CD14-positive monocyte (primary cell): ENCODE data around the gene PTGDR2. TPM values are rescaled to one million over a fixed set of nuclear protein-coding genes. Genes with fewer than 3 reads are reported as not detected.

Source experiments
- DNase-seq, 3 donors: peaks; one replicate each; pipeline ENCODE4 v3.0.0-alpha.2; 2011 to 2022
- H2AFZ ChIP-seq: 2 replicates; pipeline ENCODE4 v1.6.0; 2012; ENCODE audit warnings: mild to moderate bottlenecking, low read depth, low read length, inconsistent platforms; ENCODE audit not compliant: insufficient read depth, poor library complexity, severe bottlenecking
- H3K27ac ChIP-seq, 2 donors: 1 replicate in 1 of 2; 2 replicates in 1 of 2; pipeline ENCODE4 v1.5.1; 2012 to 2013; ENCODE audit warnings: low read length in 2 of 2, control low read depth in 1 of 2, inconsistent platforms in 1 of 2, low read depth in 1 of 2, mild to moderate bottlenecking in 1 of 2
- H3K27me3 ChIP-seq, 2 donors: one replicate each; pipeline versions ENCODE4 v1.6.0 to v1.6.1; 2011 to 2013; ENCODE audit warnings: low read length in 2 of 2; ENCODE audit not compliant: control insufficient read depth in 2 of 2, insufficient read depth in 2 of 2
- H3K36me3 ChIP-seq, 2 donors: replicated peaks in 1 of 2; 1 replicate in 1 of 2; 2 replicates in 1 of 2; pipeline versions ENCODE4 v1.5.1 to v1.6.1; 2012 to 2013; ENCODE audit warnings: low read length in 2 of 2, control low read depth in 1 of 2, inconsistent platforms in 1 of 2, mild to moderate bottlenecking in 1 of 2; ENCODE audit not compliant: insufficient read depth in 2 of 2, control insufficient read depth in 1 of 2
- H3K4me1 ChIP-seq, 2 donors: 1 replicate in 1 of 2; 2 replicates in 1 of 2; pipeline versions ENCODE4 v1.5.1 to v1.6.1; 2012 to 2013; ENCODE audit warnings: low read length in 2 of 2, control low read depth in 1 of 2, inconsistent platforms in 1 of 2, mild to moderate bottlenecking in 1 of 2, moderate library complexity in 1 of 2; ENCODE audit not compliant: insufficient read depth in 2 of 2, control insufficient read depth in 1 of 2
- H3K4me2 ChIP-seq: replicated peaks from 2 replicates; pipeline ENCODE3; 2012; ENCODE audit warnings: low read length, moderate library complexity, mild to moderate bottlenecking; ENCODE audit not compliant: poor library complexity, severe bottlenecking; ENCODE audit errors: extremely low read depth
- H3K4me3 ChIP-seq, 3 experiments: fragments of 200-600 bp in 1 of 3; sonication (generic) in 1 of 3; replicated peaks in 1 of 3; 1 replicate in 2 of 3; 2 replicates in 1 of 3; pipeline ENCODE4 v1.5.1; 2011 to 2013; ENCODE audit warnings: low read length in 3 of 3, mild to moderate bottlenecking in 3 of 3, control low read depth in 2 of 3, low read depth in 2 of 3, inconsistent platforms in 1 of 3, moderate library complexity in 1 of 3
- H3K79me2 ChIP-seq: 2 replicates; pipeline ENCODE4 v1.6.0; 2012; ENCODE audit warnings: mild to moderate bottlenecking, control low read depth, inconsistent platforms, low read length, moderate library complexity; ENCODE audit not compliant: insufficient read depth
- H3K9ac ChIP-seq: 2 replicates; pipeline ENCODE4 v1.6.0; 2017; ENCODE audit warnings: low read length, mild to moderate bottlenecking; ENCODE audit not compliant: insufficient read depth, poor library complexity, severe bottlenecking
- H3K9me3 ChIP-seq, 2 donors: replicated peaks in 1 of 2; 1 replicate in 1 of 2; 2 replicates in 1 of 2; pipeline versions ENCODE4 v1.5.1 to v1.6.1; 2012 to 2013; ENCODE audit warnings: low read length in 2 of 2, control low read depth in 1 of 2; ENCODE audit not compliant: control insufficient read depth in 1 of 2, insufficient read depth in 1 of 2
- H4K20me1 ChIP-seq: 2 replicates; pipeline ENCODE4 v1.6.0; 2012; ENCODE audit warnings: mild to moderate bottlenecking, low read length, control low read depth, moderate library complexity; ENCODE audit not compliant: insufficient read depth
- H3K27ac Mint-ChIP-seq, 7 donors: one replicate each; pipeline ENCODE4 v1.8.0; 2020; ENCODE audit warnings: mild to moderate bottlenecking in 7 of 7, mixed read lengths in 7 of 7, moderate library complexity in 6 of 7, inconsistent platforms in 2 of 7
- H3K27me3 Mint-ChIP-seq, 3 donors: one replicate each; pipeline ENCODE4 v1.8.0; 2021 to 2022; ENCODE audit warnings: low read depth in 3 of 3, mild to moderate bottlenecking in 3 of 3, mixed read lengths in 3 of 3, moderate library complexity in 3 of 3, inconsistent platforms in 1 of 3
- H3K36me3 Mint-ChIP-seq, 2 donors: one replicate each; pipeline ENCODE4 v1.8.0; 2020; ENCODE audit warnings: mixed read lengths in 2 of 2, inconsistent platforms in 1 of 2, mild to moderate bottlenecking in 1 of 2
- H3K4me1 Mint-ChIP-seq: one replicate; pipeline ENCODE4 v1.8.0; 2020; ENCODE audit warnings: mild to moderate bottlenecking, mixed read lengths
- H3K4me3 Mint-ChIP-seq, 2 donors: one replicate each; pipeline ENCODE4 v1.8.0; 2020; ENCODE audit warnings: mild to moderate bottlenecking in 2 of 2, mixed read lengths in 2 of 2, moderate library complexity in 1 of 2
- H3K9me3 Mint-ChIP-seq, 7 donors: one replicate each; pipeline ENCODE4 v1.8.0; 2020 to 2022; ENCODE audit warnings: mixed read lengths in 7 of 7, mild to moderate bottlenecking in 6 of 7, moderate library complexity in 6 of 7, inconsistent platforms in 2 of 7
- WGBS: methylation state at CpG from one replicate; pipeline ENCODE4 v1.1.5; 2013; ENCODE audit warnings: missing lambda C conversion rate; ENCODE audit not compliant: insufficient coverage; 5-methylcytosine and 5-hydroxymethylcytosine counted together
- intact Hi-C, 2 donors: fragments of 100-400 bp; cut with micrococcal nuclease; formaldehyde crosslinking; loops; one replicate each; pipeline versions ENCODE4 v1.15.0 to v1.15.1; 2023
- polyA plus RNA-seq, 3 donors: library from polyadenylated mRNA; depleted of rRNA in 1 of 3; unstranded in 2 of 3; stranded (reverse) in 1 of 3; fragments of 300-500 nt in 2 of 3; fragments of >200 nt in 1 of 3; fragmentation: Illumina TruSeq in 2 of 3; gene quantifications; 1 replicate in 2 of 3; 2 replicates in 1 of 3; pipeline ENCODE4 v1.2.3, GENCODE V29; 2012 to 2021
- TF ChIP-seq, protein P1 (sequence below): fragments of 200-600 bp; IDR thresholded peaks from one replicate; pipeline ENCODE4 v1.8.0; 2022; ENCODE audit warnings: antibody characterized with exemption, mild to moderate bottlenecking

PTGDR2 gene
- polyA plus RNA-seq, 3 donors, result 0.32 to 0.65 (median 0.46) TPM

GRCh38 chr11:60852117-60852981 lies 3.4 kb downstream of the PTGDR2 start:
- no peak overlapping the region for H3K4me3 ChIP-seq
- peaks cover 12 to 21% (median 13%) of the 10 kb centered on the region in 3 donors for H3K27me3 Mint-ChIP-seq
- H3K36me3 ChIP-seq, result peaks cover 44 to 47% of the 10 kb centered on the region in 2 donors
- peaks cover 0 to 6% of the 10 kb centered on the region in 2 donors for H3K27me3 ChIP-seq
- intact Hi-C loops, result no loop called here
- H4K20me1 ChIP-seq, result no peaks in the 10 kb centered on the region
- peak overlapping the region in 1 of 7 donors; percentile 5 for H3K27ac Mint-ChIP-seq
- H2AFZ ChIP-seq, result no peak overlapping the region
- H3K9ac ChIP-seq, result no peak overlapping the region
- peaks cover 0 to 4% (median 3%) of the 10 kb centered on the region in 7 donors for H3K9me3 Mint-ChIP-seq
- no peaks in the 10 kb centered on the region for H3K9me3 ChIP-seq
- H3K4me1 Mint-ChIP-seq, result peaks cover 18% of the 10 kb centered on the region
- DNase-seq, result no peak
- peaks cover 3 to 18% of the 10 kb centered on the region in 2 donors for H3K4me1 ChIP-seq
- H3K79me2 ChIP-seq, result no peaks in the 10 kb centered on the region
- no peak overlapping the region for H3K27ac ChIP-seq
- TF ChIP-seq, protein P1, sequence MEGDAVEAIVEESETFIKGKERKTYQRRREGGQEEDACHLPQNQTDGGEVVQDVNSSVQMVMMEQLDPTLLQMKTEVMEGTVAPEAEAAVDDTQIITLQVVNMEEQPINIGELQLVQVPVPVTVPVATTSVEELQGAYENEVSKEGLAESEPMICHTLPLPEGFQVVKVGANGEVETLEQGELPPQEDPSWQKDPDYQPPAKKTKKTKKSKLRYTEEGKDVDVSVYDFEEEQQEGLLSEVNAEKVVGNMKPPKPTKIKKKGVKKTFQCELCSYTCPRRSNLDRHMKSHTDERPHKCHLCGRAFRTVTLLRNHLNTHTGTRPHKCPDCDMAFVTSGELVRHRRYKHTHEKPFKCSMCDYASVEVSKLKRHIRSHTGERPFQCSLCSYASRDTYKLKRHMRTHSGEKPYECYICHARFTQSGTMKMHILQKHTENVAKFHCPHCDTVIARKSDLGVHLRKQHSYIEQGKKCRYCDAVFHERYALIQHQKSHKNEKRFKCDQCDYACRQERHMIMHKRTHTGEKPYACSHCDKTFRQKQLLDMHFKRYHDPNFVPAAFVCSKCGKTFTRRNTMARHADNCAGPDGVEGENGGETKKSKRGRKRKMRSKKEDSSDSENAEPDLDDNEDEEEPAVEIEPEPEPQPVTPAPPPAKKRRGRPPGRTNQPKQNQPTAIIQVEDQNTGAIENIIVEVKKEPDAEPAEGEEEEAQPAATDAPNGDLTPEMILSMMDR, result no peak
- peaks cover 41 to 52% of the 10 kb centered on the region in 2 donors for H3K36me3 Mint-ChIP-seq
- H3K4me3 Mint-ChIP-seq, result peak overlapping the region in 1 of 2 donors; percentile 4
- no peak overlapping the region for H3K4me2 ChIP-seq
- 94% methylated on average over 69 of the region's 78 CpGs for WGBS

- Histone ChIP-seq H3K9ac (no peak overlapping the region), H2AFZ (no peak overlapping the region), H3K9me3 (no peaks in the 10 kb centered on the region), H3K4me2 (no peak overlapping the region), H3K79me2 (no peaks in the 10 kb centered on the region), H4K20me1 (no peaks in the 10 kb centered on the region), H3K27ac (no peak overlapping the region), H3K36me3 (peaks cover 44 to 47% of the 10 kb centered on the region in 2 donors), H3K4me1 (peaks cover 3 to 12% of the 10 kb centered on the region in 2 donors), H3K4me3 (no peak overlapping the region), H3K27me3 (peaks cover 0 to 6% of the 10 kb centered on the region in 2 donors)
- Mint-ChIP-seq H3K9me3 (peaks cover 0 to 4% (median 3%) of the 10 kb centered on the region in 7 donors), H3K4me3 (no peak overlapping the region), H3K4me1 (peaks cover 18% of the 10 kb centered on the region), H3K27ac (peak overlapping the region in 1 of 7 donors; percentile 58), H3K36me3 (peaks cover 44 to 59% of the 10 kb centered on the region in 2 donors), H3K27me3 (peaks cover 12 to 20% (median 13%) of the 10 kb centered on the region in 3 donors)
- TF ChIP-seq, protein P1, result no peak
- 98% methylated on average over 12 of the region's 17 CpGs for WGBS
- intact Hi-C loops, result no loop called here
- DNase-seq, result no peak
These were observed 4.2 kb downstream of the PTGDR2 start for GRCh38 chr11:60851327-60852104.
